Measurements from ENCODE around the gene ARHGAP28. TPM values are rescaled to one million over a fixed set of nuclear protein-coding genes. Genes with fewer than 3 reads are reported as not detected.

Gene ARHGAP28
- total and polyA plus RNA-seq, 4 donors = 9.3 to 42.6 (median 18.6) TPM

GRCh38 chr18:6745504-6746031, 16.1 kb downstream of the ARHGAP28 start:
- no peak for DNase-seq (ENCODE audit: low read depth in 4 of 6, low spot score in 6 of 6)
- WGBS (ENCODE audit: insufficient coverage) = 86% methylated on average over 2 of the region's 5 CpGs
- H3K36me3 ChIP-seq (ENCODE audit: control insufficient read depth, insufficient read depth, low read length) = no peaks in the 10 kb centered on the region
- no peaks in the 10 kb centered on the region for H3K4me1 ChIP-seq (ENCODE audit: control insufficient read depth, insufficient read depth, low read length)
- no peaks in the 10 kb centered on the region for H3K9me3 ChIP-seq (ENCODE audit: control insufficient read depth, insufficient read depth, low read length)
- no peak overlapping the region for H3K27ac ChIP-seq (ENCODE audit: low read depth, low read length)
- no peaks in the 10 kb centered on the region for H3K27me3 ChIP-seq (ENCODE audit: control insufficient read depth, insufficient read depth, low read length)
- H3K4me3 ChIP-seq (ENCODE audit: low read depth, low read length) = no peak overlapping the region

DNA sequence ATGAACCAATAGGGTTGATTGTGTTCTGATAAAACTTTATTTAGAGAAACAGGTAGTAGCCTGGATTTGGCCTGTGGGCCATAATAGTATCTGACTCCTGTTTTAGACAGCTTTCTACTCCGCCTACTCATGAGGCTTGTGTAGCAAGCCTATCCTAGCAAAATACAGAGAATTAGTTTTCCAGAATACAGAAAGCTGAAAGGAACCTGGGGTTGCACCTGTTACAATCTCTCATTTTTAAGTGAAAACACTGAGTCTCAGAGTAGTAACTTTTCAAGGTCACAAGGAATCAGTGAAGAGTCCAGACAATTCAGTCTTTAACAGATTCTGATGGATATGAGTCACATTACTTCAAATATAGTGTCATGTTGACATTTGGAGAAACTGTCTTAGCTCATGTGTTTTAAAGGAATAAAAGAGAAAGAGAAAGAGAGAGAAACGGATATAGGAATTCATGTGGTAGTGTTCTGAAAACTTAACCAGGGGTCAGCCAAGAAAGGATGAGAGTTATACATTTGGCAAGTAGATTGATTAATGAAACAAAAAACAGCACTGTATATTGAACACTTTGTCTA, 17.0 kb downstream of the ARHGAP28 start:
- no peaks in the 10 kb centered on the region for H3K27me3 ChIP-seq (ENCODE audit: control insufficient read depth, insufficient read depth, low read length)
- no peaks in the 10 kb centered on the region for H3K36me3 ChIP-seq (ENCODE audit: control insufficient read depth, insufficient read depth, low read length)
- H3K4me1 ChIP-seq (ENCODE audit: control insufficient read depth, insufficient read depth, low read length) = no peaks in the 10 kb centered on the region
- no peaks in the 10 kb centered on the region for H3K9me3 ChIP-seq (ENCODE audit: control insufficient read depth, insufficient read depth, low read length)
- H3K4me3 ChIP-seq (ENCODE audit: low read depth, low read length) = no peak overlapping the region
- H3K27ac ChIP-seq (ENCODE audit: low read depth, low read length) = no peak overlapping the region
- DNase-seq (ENCODE audit: low read depth in 4 of 6, low spot score in 6 of 6) = no peak
- no CpG with 5 or more reads among the region's 2 CpGs for WGBS (ENCODE audit: insufficient coverage)

- no peaks in the 10 kb centered on the region for H3K27me3 ChIP-seq (ENCODE audit: control insufficient read depth, insufficient read depth, low read length)
- H3K9me3 ChIP-seq (ENCODE audit: control insufficient read depth, insufficient read depth, low read length) = no peaks in the 10 kb centered on the region
- H3K4me3 ChIP-seq (ENCODE audit: low read depth, low read length) = no peak overlapping the region
- WGBS (ENCODE audit: insufficient coverage) = no CpG with 5 or more reads among the region's 2 CpGs
- peak in 1 of 6 donors; percentile 22 for DNase-seq (ENCODE audit: low read depth in 4 of 6, low spot score in 6 of 6)
- H3K27ac ChIP-seq (ENCODE audit: low read depth, low read length) = no peak overlapping the region
- H3K4me1 ChIP-seq (ENCODE audit: control insufficient read depth, insufficient read depth, low read length) = no peaks in the 10 kb centered on the region
- H3K36me3 ChIP-seq (ENCODE audit: control insufficient read depth, insufficient read depth, low read length) = no peaks in the 10 kb centered on the region
Measured at GRCh38 chr18:6747646-6748045, 18.1 kb downstream of the ARHGAP28 start.

GRCh38 chr18:6748241-6748640, 18.7 kb downstream of the ARHGAP28 start:
- Histone ChIP-seq H3K27me3 (ENCODE audit: control insufficient read depth, insufficient read depth, low read length) (no peaks in the 10 kb centered on the region), H3K4me3 (ENCODE audit: low read depth, low read length) (no peak overlapping the region), H3K4me1 (ENCODE audit: control insufficient read depth, insufficient read depth, low read length) (no peaks in the 10 kb centered on the region), H3K27ac (ENCODE audit: low read depth, low read length) (no peak overlapping the region), H3K9me3 (ENCODE audit: control insufficient read depth, insufficient read depth, low read length) (no peaks in the 10 kb centered on the region), H3K36me3 (ENCODE audit: control insufficient read depth, insufficient read depth, low read length) (no peaks in the 10 kb centered on the region)
- DNase-seq (ENCODE audit: low read depth in 4 of 6, low spot score in 6 of 6) = no peak
- 85% methylated on average over 1 of the region's 2 CpGs for WGBS (ENCODE audit: insufficient coverage)

DNA sequence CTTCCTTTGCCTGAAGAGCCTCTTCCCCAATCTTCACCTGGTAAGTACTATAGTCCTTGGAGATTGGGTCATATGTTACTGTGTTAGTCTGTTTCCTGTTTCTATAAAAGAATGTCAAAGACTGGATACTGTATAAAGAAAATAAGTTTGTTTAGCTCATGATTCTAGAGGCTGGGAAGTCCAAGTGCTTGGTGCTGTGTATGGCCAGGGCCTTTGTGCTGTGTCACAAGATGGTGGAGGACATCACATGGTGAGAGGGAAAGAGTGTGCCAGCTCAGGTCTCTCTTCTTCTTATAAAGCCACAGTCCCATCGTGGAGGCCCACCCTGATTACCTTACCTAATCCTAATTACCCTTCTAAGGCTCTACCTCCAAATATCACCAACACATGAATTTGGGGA, 20.9 kb downstream of the ARHGAP28 start:
- Histone ChIP-seq H3K27me3 (ENCODE audit: control insufficient read depth, insufficient read depth, low read length) (no peaks in the 10 kb centered on the region), H3K27ac (ENCODE audit: low read depth, low read length) (peak overlapping the region; percentile 55), H3K9me3 (ENCODE audit: control insufficient read depth, insufficient read depth, low read length) (no peaks in the 10 kb centered on the region), H3K4me1 (ENCODE audit: control insufficient read depth, insufficient read depth, low read length) (no peaks in the 10 kb centered on the region), H3K4me3 (ENCODE audit: low read depth, low read length) (no peak overlapping the region), H3K36me3 (ENCODE audit: control insufficient read depth, insufficient read depth, low read length) (no peaks in the 10 kb centered on the region)
- WGBS (ENCODE audit: insufficient coverage) = 100% methylated on average over 1 of the region's 1 CpG
- no peak for DNase-seq (ENCODE audit: low read depth in 4 of 6, low spot score in 6 of 6)

- peak overlapping the region; percentile 83 for H3K27ac ChIP-seq (ENCODE audit: low read depth, low read length)
- no peaks in the 10 kb centered on the region for H3K9me3 ChIP-seq (ENCODE audit: control insufficient read depth, insufficient read depth, low read length)
- H3K27me3 ChIP-seq (ENCODE audit: control insufficient read depth, insufficient read depth, low read length) = no peaks in the 10 kb centered on the region
- 33% methylated on average over 1 of the region's 2 CpGs for WGBS (ENCODE audit: insufficient coverage)
- no peak overlapping the region for H3K4me3 ChIP-seq (ENCODE audit: low read depth, low read length)
- no peaks in the 10 kb centered on the region for H3K36me3 ChIP-seq (ENCODE audit: control insufficient read depth, insufficient read depth, low read length)
- no peaks in the 10 kb centered on the region for H3K4me1 ChIP-seq (ENCODE audit: control insufficient read depth, insufficient read depth, low read length)
- no peak for DNase-seq (ENCODE audit: low read depth in 4 of 6, low spot score in 6 of 6)
Measured at GRCh38 chr18:6751222-6751621, 21.7 kb downstream of the ARHGAP28 start.

GRCh38 chr18:6752202-6752860, 22.8 kb downstream of the ARHGAP28 start:
- Histone ChIP-seq H3K4me3 (ENCODE audit: low read depth, low read length) (no peak overlapping the region), H3K27me3 (ENCODE audit: control insufficient read depth, insufficient read depth, low read length) (no peaks in the 10 kb centered on the region), H3K36me3 (ENCODE audit: control insufficient read depth, insufficient read depth, low read length) (no peaks in the 10 kb centered on the region), H3K4me1 (ENCODE audit: control insufficient read depth, insufficient read depth, low read length) (no peaks in the 10 kb centered on the region), H3K9me3 (ENCODE audit: control insufficient read depth, insufficient read depth, low read length) (no peaks in the 10 kb centered on the region), H3K27ac (ENCODE audit: low read depth, low read length) (peak overlapping the region; percentile 74)
- WGBS (ENCODE audit: insufficient coverage) = 33% methylated on average over 3 of the region's 6 CpGs
- peak in 2 of 6 donors; percentile 19 to 56 for DNase-seq (ENCODE audit: low read depth in 4 of 6, low spot score in 6 of 6)

- H3K4me1 ChIP-seq (ENCODE audit: control insufficient read depth, insufficient read depth, low read length) = no peaks in the 10 kb centered on the region
- WGBS (ENCODE audit: insufficient coverage) = 84% methylated on average over 4 of the region's 5 CpGs
- H3K27me3 ChIP-seq (ENCODE audit: control insufficient read depth, insufficient read depth, low read length) = no peaks in the 10 kb centered on the region
- H3K36me3 ChIP-seq (ENCODE audit: control insufficient read depth, insufficient read depth, low read length) = no peaks in the 10 kb centered on the region
- DNase-seq (ENCODE audit: low read depth in 4 of 6, low spot score in 6 of 6) = peak in 1 of 6 donors; percentile 21
- no peaks in the 10 kb centered on the region for H3K9me3 ChIP-seq (ENCODE audit: control insufficient read depth, insufficient read depth, low read length)
- H3K4me3 ChIP-seq (ENCODE audit: low read depth, low read length) = no peak overlapping the region
- H3K27ac ChIP-seq (ENCODE audit: low read depth, low read length) = no peak overlapping the region
Measured at GRCh38 chr18:6755107-6755506, 25.6 kb downstream of the ARHGAP28 start.

DNA sequence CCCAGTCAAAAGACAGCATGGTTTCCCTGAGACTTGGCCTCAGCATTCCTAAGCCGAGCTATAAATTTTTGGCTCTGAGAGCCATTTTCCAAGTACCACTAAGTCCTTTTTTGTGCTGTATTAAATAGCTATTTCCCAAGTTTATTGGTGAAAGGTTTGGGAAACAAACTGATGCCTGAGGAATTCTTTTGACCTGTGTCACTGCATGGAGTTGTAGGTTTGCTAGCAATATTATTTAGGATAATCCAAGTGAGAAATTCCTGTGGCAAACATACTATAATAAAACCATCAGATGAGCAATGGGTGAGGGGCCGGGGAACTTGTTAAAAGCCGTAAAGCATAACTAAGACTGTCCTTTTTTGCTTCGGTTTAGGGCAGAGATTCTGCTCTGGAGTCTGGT, 28.4 kb downstream of the ARHGAP28 start:
- WGBS (ENCODE audit: insufficient coverage) = 42% methylated on average over 4 of the region's 4 CpGs
- Histone ChIP-seq H3K4me1 (ENCODE audit: control insufficient read depth, insufficient read depth, low read length) (no peaks in the 10 kb centered on the region), H3K27me3 (ENCODE audit: control insufficient read depth, insufficient read depth, low read length) (no peaks in the 10 kb centered on the region), H3K27ac (ENCODE audit: low read depth, low read length) (no peak overlapping the region), H3K4me3 (ENCODE audit: low read depth, low read length) (no peak overlapping the region), H3K9me3 (ENCODE audit: control insufficient read depth, insufficient read depth, low read length) (no peaks in the 10 kb centered on the region), H3K36me3 (ENCODE audit: control insufficient read depth, insufficient read depth, low read length) (no peaks in the 10 kb centered on the region)
- DNase-seq (ENCODE audit: low read depth in 4 of 6, low spot score in 6 of 6) = peak in 1 of 6 donors; percentile 22

- Histone ChIP-seq H3K36me3 (ENCODE audit: control insufficient read depth, insufficient read depth, low read length) (no peaks in the 10 kb centered on the region), H3K9me3 (ENCODE audit: control insufficient read depth, insufficient read depth, low read length) (no peaks in the 10 kb centered on the region), H3K4me1 (ENCODE audit: control insufficient read depth, insufficient read depth, low read length) (no peaks in the 10 kb centered on the region), H3K27ac (ENCODE audit: low read depth, low read length) (no peak overlapping the region), H3K4me3 (ENCODE audit: low read depth, low read length) (no peak overlapping the region), H3K27me3 (ENCODE audit: control insufficient read depth, insufficient read depth, low read length) (no peaks in the 10 kb centered on the region)
- no CpG with 5 or more reads among the region's 2 CpGs for WGBS (ENCODE audit: insufficient coverage)
- DNase-seq (ENCODE audit: low read depth in 4 of 6, low spot score in 6 of 6) = no peak
Measured at GRCh38 chr18:6759579-6759978, 30.1 kb downstream of the ARHGAP28 start.

All from spinal cord (tissue), 10 donors.